ENCODE results near the gene WDR43.

WDR43 gene

DNA sequence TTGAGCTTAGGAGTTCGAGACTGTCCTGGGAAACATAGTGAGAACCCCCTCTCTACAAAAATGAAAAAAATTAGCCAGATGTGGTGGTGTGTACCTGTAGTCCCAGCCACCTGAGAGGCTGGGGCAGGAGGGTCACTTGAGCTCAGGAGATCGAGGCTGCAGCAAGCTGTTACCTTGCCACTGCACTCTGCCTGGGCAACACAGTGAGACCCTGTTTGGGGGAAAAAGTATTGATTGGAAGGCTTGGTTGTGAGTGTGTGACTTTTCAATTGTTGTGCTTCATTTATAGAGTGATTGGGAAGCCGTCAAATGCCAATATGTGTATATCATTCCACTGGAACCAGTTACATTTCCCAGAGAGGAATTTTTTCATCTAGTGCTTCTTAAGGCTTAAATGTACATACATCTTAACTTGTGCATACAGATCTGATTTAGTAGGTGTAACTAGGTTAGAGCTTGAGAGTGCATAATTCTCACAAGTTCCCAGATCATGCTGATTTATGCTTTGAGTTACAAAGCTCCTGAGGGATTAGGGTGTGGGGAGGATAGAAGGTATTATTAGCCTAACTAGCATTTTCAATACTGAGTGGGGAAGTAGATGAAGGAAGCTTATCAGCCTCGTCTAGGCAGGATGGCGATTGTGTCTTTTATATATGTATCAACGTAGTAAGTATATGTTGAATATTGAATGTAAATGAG, 15.3 kb downstream of the WDR43 start:
- no peak for DNase-seq (ENCODE audit: low spot score)

DNA sequence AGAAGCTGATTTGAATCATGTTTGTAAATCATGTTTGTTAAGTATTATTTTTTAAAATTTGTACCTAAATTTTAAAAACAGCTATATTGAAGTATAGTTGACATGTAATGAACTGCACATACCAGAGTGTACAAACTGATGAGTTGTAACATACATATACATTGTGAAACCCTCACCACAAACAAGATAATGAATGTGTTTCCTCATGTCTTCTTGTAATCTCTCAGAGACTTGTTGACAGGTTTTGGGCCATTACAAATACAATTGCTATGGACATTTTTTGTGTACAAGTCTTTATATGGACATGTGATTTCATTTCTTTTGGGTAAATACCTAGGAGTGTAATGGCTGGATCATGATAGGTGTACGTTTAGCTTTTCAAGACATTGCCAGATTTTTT, 21.5 kb downstream of the WDR43 start:
- DNase-seq (ENCODE audit: low spot score), result no peak

DNA sequence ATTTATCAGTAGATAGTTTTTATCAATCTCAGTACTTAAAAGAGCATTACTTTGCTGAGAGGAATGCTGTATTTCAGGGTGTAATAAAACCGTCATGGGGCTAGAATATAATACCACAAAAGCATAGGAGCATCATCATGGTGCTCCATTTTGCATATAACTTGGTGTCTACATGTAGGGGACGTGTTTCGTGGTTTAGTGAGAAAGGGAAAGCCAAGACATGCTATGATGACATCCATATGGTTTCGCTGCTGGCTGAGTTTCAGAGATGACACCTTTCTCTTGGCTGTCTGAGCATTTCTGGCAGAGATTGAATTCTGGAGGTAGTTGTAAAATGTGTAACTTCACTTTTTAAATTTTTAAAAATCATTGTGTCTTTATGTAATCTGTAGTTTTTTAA, 32.4 kb downstream of the WDR43 start:
- no peak for DNase-seq (ENCODE audit: low spot score)

DNA sequence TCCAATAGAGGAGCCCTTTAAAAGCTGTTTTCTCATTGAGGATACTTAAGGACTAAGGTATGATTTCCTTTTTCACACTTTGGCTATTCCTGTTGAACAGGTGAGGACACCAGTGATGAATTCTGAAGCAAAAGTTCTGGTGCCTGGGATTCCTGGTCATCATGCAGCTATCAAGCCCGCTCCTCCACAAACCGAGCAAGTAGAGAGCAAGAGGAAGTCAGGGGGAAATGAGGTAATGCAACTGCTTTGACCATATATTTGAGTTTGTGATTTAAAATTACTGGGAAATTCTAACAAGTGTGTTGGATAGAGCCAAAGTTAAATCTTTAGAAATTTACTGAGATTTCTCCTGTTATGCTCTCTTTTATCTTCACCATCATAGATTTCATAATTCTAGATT, 33.0 kb downstream of the WDR43 start:
- no peak for DNase-seq (ENCODE audit: low spot score)

DNA sequence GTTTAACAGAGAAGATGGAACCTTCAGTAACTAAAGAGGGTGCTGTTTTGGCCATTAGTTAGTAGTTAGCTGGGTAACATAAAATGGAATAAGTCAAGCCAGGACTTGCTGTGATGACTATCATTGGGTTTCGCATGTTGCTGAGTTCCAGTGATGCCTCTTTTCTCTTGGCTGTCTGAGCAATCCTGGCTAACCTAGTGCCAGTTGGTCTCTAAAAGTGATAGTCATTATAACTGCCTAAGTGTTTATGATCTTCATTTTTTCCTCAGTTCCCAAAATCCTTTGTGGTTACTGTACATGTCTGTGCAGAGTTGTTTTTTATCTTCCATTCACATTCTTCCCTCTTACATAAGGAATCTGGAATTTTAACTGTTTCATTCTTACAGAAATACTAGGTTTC, 33.4 kb downstream of the WDR43 start:
- no peak for DNase-seq (ENCODE audit: low spot score)

DNA sequence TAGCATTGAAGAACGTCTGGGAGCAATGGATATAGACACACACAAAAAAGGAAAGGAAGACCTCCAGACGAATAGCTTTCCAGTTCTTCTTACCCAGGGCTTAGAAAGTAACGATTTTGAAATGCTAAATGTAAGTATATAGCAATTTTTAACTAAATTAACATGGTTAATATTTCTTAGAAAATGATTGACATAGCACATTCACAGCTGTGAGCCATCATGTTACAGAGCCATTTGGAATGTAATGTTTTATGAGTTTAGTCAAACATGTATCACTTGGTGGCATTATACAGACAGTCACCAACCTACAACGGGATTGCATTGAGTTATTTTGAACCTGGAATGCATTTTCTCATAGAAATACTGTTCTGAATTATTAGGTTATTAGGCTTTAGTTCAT, 35.1 kb downstream of the WDR43 start:
- DNase-seq (ENCODE audit: low spot score), result no peak

DNA sequence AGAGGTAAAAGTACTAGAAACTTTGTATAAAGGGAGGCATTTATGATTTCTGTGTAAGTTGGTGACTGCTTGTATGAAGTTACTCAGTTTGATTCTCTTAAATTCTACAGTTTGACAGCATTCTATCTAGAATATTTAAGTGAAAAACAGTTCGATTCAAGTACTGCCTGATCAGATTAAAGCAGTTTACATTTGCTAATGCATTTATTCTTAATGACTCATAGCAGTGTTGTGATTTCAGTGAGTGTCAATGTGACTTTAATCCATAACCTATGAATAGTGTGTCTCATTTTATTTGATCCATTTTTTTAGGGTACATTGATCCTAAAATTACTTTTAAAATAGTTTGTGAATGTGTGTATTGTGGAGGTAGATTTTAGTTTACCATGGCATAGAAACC, 35.7 kb downstream of the WDR43 start:
- no peak for DNase-seq (ENCODE audit: low spot score)

DNA sequence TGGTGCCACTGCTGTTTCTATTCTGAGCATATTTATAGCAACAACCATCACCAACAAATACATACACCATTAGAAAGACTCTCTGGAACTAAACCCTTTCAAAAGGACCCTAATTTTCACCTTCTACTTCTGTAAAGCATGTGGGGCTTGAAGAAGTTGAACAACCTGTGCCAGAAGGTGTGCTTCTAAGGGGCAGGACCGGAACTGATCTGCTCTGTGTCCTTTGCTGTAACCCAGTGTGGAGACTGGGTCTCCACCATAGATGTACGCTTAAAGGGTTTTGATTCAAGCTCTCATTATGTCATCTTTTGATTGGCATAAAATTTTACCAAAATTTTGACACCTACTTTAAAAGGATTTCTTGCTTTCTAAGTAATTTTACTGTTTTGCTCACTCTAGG, 40.3 kb downstream of the WDR43 start:
- DNase-seq (ENCODE audit: low spot score), result no peak

DNA sequence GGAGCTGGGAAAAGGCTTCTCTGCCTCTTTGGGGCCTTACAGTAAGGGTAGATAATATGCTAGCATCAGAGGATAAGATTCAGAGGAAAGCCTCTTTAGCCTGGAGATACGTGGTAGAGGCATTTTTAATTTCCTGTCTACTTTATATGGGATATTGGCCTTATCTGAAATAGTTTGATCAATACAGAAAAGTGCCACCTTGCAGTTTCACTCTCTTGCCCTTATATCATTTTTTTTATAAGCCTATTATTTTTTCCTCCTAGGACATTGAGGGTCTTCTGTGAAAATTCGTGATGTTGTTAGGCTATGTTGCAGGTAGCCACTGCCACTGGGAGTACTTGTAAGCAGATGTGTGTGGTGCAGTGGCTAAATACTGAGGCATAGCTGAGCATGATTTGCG, 46.5 kb downstream of the WDR43 start:
- no peak for DNase-seq (ENCODE audit: low spot score)

DNA sequence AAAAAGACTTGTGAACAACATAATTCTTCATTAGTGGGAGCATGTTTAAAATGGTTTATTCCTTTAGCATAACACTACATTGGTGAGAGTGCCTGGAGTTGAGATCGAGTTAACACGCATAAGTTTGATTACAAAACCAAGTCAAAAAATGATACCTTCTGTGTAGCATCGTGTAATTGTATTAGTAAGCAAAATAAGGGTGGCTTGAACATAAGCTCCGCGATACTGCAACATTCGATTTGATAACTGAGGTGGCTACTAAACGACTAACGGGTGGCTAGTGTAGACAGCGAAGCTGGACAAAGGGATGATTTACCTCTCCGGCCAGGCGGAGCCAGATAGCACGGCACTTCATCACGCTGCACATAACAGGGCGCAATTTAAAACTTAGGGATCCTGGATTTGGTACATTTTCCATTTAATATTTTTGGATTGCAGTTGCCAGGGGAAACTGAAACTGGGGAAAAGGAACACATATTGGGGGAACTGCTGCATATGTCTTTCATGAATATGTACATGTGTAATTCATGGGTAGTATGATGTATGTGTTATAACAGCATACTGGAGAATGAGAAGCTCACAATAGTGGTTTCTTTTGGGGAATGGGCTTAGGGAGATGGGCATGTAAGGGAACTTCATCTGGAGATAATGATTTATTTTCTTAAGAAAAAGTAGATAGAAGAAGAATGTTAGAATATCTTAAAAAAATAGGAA, 50.2 kb downstream of the WDR43 start:
- no peak for DNase-seq (ENCODE audit: low spot score)

DNA sequence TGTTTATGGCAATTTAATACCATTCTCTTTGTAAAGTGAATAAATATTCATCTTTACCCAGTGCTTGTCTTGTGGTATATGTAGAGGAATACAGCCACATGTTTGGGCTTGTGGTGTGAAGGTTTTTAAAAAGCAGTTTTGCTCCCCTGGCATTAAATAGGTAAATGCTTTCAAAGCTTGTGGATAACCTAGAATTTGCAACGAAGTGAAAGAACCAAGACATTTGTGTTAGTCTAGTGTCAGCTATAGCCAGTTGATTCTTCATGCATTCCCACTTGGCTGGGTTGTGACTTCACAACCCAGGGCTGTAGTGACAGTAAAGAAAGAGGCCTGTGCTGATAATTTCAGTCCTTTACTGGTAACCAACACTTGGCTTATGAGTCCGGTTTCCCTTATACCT, 53.7 kb downstream of the WDR43 start:
- no peak for DNase-seq (ENCODE audit: low spot score)

DNA sequence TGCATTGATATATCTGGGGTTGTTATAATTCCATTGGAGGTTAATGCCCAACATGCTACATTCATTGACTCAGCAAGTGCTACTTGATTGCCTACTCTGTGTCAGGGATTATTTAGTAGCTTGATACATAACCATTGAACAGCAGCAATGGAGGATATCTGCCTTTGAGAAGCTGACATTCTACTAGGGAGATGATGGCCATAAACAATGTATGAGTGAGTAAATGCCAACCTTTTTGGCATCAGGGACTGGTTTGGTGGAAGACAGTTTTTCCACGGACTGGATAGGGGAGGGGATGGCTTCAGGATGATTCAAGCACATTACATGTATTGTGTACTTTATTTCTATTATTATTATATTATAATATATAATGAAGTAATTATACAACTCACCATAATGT, 54.7 kb downstream of the WDR43 start:
- no peak for DNase-seq (ENCODE audit: low spot score)

DNA sequence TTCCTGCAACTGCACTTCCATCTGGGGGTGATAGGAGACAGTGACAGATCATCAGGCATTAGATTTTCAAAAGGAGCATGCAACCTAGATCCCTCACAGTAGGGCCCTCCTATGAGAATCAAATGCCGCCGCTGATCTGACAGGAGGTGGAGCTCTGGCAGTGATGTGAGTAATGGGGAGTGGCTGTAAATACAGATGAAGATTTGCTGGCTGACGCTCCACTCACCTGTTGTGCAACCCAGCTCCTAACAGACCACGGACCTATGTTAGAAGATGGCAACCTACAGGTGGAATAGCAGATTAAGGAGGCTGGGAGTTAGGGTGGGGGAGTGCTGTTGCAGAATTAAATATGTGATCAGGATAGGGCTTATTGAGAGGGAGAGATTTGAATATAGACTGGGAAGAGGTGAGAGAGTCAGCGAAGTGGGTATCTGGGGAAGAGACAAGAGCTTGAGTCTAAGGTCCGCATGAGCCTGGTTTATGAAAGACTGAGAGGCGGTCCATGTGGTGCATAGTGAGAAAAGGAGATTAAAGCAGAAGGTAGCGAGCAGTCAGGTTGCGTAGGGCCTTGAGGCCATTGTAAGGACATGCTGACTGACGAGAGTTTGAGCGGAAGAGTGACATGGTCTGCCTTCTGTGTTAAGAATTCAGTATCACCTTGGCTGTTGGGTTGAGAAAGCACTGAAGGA, 55.3 kb downstream of the WDR43 start:
- no peak for DNase-seq (ENCODE audit: low spot score)

DNA sequence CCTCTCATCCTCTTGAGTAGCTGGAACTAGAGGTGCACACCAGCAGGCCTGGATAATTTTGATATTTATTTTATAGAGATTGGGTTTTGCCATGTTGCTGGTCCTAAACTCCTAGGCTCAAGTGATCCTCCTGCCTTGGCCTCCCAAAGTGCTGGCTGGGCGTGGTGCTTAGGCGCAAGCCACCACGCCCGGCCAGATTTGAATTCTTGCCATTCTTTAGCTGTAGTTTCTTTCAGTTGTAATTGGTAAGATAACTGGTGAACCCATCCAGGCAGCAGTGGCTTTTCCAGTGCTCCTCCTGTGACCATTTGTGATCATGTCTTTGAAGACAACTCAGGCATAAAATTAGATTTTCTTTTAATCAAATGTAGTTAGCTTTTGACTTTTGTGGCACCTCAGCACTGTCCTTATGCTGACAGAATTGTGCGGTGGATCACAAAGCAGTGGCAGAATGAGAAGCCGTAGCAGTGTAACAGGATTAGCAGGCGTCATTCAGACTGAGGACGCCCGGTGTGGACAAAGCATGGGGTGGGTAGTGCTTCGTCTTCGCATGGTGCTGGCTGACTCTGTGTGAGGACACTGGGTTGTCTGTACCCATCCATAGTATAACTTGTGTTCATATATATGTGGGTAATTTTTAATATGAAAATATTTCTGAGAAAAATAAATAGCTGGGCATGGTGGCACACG, 56.6 kb downstream of the WDR43 start:
- DNase-seq (ENCODE audit: low spot score), result no peak

DNA sequence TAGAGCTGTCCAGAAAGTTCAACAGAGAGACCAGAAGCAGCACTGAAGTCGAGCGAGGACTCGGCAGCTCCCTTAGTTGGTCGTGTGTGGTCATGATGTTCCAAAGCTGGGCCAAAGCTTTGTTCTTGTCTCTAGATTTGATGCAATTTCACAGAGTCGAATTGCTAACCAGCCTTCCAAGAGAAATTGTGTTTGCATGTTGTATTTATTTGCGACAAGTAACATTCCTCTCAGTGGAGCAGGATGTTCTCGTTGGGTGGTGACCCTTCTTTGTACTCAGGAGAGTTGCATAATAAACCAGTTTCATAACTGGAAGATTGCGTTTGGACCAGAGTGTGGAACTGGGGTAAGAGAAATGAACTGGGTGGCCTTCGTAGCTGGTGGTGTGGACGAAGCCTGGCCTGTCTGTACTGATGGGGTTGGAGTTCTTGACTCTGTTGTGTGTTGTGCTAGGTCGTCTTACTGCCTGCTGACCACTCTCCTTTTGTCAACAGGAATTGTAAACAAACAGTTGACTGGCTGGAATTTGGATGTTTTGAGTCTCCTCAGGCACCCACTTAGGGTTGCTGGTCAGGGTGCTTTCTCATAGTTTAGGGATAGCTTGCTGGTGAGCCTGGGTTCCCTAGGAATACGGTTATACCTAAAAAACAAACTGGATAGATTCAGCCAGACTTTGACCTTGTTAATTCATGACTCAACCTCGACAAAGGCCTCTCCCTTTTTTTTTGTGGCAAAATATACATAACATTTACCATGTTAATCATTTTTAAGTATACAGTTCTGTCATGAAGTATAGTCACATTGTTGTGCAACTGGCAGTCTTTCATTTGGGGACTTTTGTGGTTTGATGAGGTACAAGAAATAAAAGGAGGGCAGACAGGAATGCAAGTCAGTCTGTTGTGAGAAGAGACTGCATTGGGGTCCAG, 57.7 kb downstream of the WDR43 start:
- DNase-seq (ENCODE audit: low spot score), result no peak

DNA sequence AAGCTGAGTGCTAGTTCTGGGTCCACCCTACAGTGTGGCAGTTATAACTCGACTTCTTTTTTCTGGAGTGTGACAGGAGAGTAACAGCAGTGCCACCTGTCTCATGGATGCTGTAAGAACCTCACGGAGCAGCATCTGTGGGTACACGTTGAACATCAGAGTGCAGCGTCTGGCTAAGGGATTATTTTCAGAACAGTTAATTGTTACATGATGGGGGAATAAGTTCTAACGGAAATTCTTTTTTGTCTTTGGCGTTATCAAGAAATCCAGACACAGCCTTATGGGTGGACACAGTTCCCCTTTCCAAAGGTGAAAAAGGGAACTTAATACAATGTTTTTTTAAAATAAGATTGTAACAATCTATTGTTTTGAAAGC, 58.4 kb downstream of the WDR43 start:
- DNase-seq (ENCODE audit: low spot score), result no peak

DNA sequence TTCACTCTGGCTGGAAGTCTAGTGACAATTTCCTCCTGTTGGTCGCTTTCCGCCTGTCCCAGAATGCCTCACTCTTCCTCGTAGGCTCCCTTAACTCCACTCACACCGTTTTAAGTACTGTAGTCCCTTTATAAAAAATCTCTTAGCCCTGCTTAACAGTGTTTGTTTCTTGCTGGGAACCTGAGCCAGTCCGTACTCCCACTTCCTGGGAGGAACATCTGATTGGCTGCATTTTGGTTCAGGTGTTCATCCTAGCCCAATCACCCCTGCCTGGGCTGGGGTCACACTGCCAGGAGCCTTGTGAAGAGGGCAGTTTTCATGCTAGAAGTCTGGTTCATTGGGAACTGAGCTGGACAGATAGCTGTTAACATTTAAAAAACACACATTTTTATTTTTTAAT, 61.0 kb downstream of the WDR43 start:
- DNase-seq (ENCODE audit: low spot score), result no peak

DNA sequence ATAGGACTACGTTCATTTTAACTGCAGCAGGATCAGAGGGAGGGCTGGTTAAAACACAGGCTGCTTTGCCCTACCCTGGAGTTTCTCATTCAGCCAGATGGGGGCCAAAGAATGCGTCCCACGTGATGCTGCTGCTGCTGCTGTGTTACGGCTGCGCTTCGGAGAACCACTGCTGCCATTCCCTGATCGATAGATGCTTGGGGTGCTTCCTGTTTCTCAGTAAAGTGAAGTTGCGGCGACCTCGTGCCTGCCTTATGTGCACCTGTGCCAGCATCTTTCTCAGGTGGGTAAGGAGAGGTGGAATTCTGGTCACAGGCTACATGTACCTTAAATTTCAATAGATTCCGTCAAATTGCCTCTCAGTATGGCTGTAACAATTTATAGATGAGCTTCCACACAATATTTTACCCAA, 62.0 kb downstream of the WDR43 start:
- DNase-seq (ENCODE audit: low spot score), result no peak

DNA sequence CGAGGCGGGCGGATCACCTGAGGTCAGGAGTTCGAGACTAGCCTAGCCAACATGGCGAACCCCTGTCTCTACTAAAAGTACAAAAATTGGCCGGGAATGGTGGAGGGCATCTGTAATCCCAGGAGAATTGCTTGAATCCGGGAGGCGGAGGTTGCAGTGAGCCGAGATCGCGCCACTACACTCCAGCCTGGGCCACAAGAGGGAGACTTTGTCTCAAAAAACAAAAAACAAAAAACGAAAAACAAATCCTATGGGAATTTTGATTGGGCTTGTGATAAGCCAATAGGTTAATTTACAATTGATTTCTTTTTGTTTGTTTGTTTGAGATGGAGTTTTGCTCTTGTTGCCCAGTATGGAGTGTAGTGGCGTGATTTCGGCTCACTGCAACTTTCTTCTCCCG, 62.4 kb downstream of the WDR43 start:
- DNase-seq (ENCODE audit: low spot score), result no peak

DNA sequence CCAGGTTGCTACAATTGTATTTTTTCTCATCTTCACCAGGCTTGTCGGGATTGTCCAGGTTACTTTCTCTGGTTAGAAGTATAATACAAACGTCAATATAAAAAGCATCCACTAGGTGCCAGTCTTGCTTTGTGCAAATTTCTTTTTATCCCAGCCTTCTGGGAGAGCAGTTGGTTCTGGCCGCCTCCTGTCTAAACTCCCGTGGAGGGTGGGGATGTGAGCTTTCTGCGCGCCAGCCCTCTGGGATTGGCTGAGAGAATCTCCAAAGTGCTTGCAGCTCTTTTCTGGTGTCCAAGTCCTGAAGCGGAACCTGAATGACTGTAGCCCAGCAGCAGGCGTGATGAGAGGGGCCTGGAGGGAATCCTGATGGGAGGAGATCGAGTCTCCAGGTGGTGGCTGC, 64.2 kb downstream of the WDR43 start:
- no peak for DNase-seq (ENCODE audit: low spot score)

DNA sequence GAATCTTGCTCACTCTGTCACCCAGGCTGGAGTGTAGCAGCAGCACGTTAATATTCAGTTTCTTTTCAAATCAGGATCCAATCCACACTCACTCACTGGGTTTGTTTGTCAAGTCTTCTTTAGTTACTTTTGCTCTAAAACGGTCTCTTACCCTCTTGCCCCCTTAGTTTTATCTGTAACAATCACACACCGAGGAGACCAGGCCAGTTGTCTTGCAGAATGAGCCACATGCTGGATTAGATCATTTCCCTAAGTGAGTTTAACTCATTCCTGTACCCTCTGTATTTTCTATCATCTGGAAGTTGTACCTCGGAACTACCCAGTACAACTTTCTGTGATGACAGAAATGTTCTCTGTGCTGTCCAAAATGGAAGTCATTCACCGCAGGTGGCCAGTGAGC, 65.9 kb downstream of the WDR43 start:
- no peak for DNase-seq (ENCODE audit: low spot score)

DNA sequence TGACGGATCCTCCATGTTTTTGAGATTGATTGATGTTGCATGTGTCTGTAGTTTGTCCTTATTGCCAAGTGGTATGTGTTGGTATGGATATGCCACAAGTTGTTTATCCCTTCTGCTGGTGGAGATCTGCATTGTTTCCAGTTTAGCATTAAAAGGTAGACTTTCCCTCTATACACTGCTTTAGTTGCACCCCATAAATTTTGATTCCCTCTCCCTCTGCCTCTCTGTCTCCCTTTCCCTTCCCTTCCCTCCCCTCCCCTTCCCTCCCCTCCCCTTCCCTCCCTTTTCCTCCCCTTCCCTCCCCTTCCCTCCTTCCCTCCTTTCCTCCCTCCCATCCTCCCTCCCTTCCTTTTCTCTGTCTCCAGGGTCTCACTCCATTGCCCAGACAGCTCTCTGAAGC, 68.0 kb downstream of the WDR43 start:
- no peak for DNase-seq (ENCODE audit: low spot score)

Data from left forelimb (tissue), 1 donor.